Lower leg skin (tissue), 4 donors: ENCODE measurements around the gene TSSC4. TPM values are rescaled to one million over a fixed set of nuclear protein-coding genes. Genes with fewer than 3 reads are reported as not detected.

Experiments used
- DNase-seq, 2 donors: peaks; one replicate each; pipeline ENCODE4 v3.0.0-alpha.2; 2019; ENCODE audit warnings: low spot score in 2 of 2
- H3K4me3 ChIP-seq: fragments of 200-600 bp; sonication (generic); 2 replicates; pipeline ENCODE4 v1.5.1; 2017; ENCODE audit warnings: mild to moderate bottlenecking, low read depth; ENCODE audit not compliant: poor library complexity, severe bottlenecking
- POLR2A ChIP-seq, 2 donors: fragments of 450-650 bp; IDR thresholded peaks; one replicate each; pipeline ENCODE4 v1.6.1; 2016 to 2017; ENCODE audit warnings: antibody characterized with exemption in 2 of 2, mild to moderate bottlenecking in 1 of 2, moderate library complexity in 1 of 2
- whole genome bisulfite sequencing, 2 donors: methylation state at CpG; one replicate each; pipeline ENCODE4 v1.1.5; 2018; 5-methylcytosine and 5-hydroxymethylcytosine counted together
- intact Hi-C: fragments of 100-400 bp; cut with DNase I; formaldehyde crosslinking; loops from one replicate; pipeline ENCODE4 v1.15.0; 2023; ENCODE audit warnings: low total_unique reads
- total RNA-seq, 4 donors: library from RNA; depleted of rRNA; stranded (reverse); fragments of >200 nt; gene quantifications; one replicate each; pipeline ENCODE4 v1.1.0, GENCODE V29; 2016
- TF ChIP-seq, protein P1 (sequence below), 3 donors: fragments of 450-650 bp; IDR thresholded peaks; one replicate each; pipeline ENCODE4 v1.5.1; 2016; ENCODE audit warnings: antibody characterized with exemption in 3 of 3, mild to moderate bottlenecking in 3 of 3, moderate library complexity in 2 of 3

TSSC4 gene
- total RNA-seq, 4 donors from 2014 or later: 45.6 to 58.7 (median 55.8) TPM

DNA sequence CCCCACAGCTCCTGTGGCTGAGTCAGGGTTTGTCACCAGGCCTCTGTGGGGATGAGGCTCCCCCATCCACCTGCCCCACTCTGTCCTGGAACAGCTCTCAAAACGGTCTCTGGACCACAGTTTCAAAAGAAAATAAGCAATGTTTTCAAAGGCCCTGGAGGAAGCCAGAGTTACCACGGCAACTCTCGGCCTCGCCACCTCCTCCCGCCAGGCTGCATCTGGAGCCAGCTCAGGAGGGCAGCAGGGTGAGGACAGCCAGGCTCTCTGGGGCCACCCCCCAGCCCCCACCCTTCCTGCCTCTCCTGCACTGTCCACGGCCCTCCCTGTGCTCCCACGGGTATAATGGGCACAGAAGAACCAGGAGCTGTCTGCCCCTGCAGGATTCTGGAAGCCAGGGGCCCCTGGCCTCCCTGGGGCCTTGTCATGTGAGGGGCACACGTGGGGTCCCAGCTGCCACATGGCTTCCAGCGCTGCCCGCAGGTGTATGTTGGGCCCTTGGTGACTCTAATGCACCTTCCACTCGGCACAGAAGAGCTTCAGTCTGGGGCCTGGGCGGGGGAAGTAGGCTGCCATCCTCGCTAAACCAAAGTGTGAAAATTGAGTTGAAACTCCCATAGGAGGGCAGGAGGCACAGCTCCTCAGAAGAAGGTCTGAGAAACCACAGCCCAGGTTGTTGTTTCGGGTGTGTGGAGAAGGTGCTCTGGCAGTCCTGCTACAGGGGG is 13.1 kb upstream of the TSSC4 start:
- no peak for TF ChIP-seq POLR2A (IDR thresholded peaks at IDR 0.05)
- TF ChIP-seq, protein P1, sequence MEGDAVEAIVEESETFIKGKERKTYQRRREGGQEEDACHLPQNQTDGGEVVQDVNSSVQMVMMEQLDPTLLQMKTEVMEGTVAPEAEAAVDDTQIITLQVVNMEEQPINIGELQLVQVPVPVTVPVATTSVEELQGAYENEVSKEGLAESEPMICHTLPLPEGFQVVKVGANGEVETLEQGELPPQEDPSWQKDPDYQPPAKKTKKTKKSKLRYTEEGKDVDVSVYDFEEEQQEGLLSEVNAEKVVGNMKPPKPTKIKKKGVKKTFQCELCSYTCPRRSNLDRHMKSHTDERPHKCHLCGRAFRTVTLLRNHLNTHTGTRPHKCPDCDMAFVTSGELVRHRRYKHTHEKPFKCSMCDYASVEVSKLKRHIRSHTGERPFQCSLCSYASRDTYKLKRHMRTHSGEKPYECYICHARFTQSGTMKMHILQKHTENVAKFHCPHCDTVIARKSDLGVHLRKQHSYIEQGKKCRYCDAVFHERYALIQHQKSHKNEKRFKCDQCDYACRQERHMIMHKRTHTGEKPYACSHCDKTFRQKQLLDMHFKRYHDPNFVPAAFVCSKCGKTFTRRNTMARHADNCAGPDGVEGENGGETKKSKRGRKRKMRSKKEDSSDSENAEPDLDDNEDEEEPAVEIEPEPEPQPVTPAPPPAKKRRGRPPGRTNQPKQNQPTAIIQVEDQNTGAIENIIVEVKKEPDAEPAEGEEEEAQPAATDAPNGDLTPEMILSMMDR (IDR thresholded peaks at IDR 0.05): no peak
- DNase-seq: no peak
- WGBS, 2 donors: 31 to 56% methylated on average over 12 to 13 of the region's 14 CpGs
- intact Hi-C loops: no loop called here
- H3K4me3 ChIP-seq: no peak overlapping the region

DNA sequence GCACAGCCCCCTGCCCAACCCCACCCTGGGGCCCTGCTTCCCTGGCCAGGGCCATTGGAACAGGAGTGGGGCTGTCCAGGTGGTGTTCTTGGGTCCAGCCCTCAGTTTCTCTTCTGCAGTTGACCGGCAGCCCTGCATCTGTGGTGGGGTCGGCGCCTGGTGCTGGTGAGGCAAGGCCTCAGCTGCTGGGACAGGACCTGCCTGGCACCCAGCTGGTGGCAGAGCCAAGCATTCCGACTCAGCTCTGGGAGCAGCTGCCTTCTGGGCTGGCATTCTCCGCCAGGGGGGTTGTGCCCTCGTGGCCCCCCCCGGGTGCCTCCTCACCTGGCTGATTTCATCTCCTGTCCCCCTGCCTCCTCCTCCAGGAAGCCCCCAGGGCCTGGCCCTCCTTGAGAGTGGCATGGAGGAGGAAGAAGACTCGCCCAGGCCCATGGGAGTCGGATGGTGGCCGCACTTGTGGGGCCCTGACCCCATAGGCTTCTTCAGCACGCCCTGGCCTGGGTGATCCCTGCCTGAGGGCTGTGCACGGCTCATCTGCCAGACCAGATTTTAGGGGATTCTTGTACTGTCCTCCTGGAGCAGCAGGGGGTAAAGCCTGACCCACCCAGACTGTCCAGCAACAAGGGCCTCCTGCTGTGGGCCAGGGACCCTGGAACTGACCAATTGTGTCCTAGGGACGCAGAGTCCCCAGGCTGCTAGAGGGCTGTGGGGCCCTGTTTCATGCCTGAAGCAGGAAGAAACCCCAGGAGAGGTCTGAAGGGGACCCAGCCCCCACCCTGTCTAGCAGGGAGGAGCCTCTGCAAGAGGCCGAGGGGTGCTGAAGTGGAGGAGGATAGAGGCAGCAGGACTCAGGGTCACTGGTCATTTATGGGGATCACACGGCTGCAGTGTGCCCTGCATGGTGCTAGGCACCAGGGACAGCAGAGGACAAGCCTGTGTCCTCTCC is 11.8 kb upstream of the TSSC4 start:
- TF ChIP-seq, protein P1 (IDR thresholded peaks at IDR 0.05): no peak
- no peak for DNase-seq
- intact Hi-C loops: no loop called here
- 61 to 64% methylated on average over 9 to 15 of the region's 15 CpGs for WGBS, 2 donors
- no peak overlapping the region for H3K4me3 ChIP-seq

DNA sequence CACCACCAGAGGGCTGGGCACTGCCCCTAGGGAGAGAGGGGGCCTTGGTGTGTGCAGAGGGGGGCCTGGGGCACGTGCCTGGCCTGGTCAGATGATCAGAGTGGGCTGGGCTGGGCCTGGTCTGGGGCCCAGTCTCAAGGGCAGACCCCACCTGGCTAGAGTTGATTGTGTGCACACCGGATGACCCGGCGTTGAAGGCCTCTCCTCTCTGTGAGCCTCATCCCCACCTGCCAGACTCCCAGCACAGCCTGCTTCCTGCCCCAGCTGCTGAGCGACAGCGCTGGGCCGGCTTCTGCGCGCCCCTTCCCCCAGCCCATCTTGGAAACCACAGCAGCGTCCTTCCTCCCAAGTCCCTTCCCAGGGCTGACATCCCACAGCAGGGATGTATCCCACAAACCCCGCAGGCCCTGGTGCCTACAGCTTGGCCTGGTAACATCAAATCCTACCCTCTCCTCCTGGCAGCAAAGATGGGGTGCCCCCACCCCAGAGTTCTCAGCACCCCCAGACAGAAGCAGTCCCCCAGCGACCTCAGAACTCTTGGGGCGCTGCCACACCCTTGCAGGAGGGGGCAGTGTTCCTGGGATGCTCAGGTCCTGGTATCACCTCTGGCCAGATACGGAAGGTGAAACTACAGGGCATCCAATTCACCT is 11.0 kb upstream of the TSSC4 start:
- TF ChIP-seq, protein P1 (IDR thresholded peaks at IDR 0.05): no peak
- TF ChIP-seq POLR2A (IDR thresholded peaks at IDR 0.05): no peak
- WGBS, 2 donors: 38 to 44% methylated on average over 13 to 14 of the region's 14 CpGs
- no peak overlapping the region for H3K4me3 ChIP-seq
- intact Hi-C loops: no loop called here
- DNase-seq: no peak

DNA sequence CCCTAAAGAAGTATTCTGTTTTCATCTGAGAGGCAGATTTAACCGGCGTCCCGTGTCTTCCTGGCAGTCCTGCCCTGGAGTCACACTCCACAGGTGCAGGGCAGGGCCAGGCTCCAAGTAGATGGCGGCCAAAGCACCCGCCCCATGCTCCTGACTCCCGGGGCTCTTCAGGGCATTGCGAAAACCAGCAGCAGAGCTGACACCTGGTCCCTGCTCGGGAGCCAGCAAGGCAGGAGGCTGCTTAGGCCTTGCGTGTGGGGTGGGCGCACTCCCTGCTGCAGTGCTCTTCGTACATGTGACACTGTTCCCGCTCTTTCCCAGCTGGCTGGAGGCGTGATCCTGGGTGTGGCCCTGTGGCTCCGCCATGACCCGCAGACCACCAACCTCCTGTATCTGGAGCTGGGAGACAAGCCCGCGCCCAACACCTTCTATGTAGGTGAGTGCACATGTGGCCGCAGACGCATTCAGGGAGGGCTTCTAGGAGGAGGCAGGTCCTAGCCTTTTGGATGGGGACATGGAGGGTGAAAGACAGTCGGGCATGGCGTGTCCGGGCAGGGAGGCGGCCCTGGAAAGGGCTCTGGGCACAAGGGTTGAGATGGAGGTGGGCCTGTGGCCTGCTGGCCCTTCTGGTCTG is 10.3 kb upstream of the TSSC4 start:
- DNase-seq: no peak
- no peak overlapping the region for H3K4me3 ChIP-seq
- 47% methylated on average over 20 to 23 of the region's 23 CpGs for WGBS, 2 donors
- TF ChIP-seq, protein P1 (IDR thresholded peaks at IDR 0.05): no peak
- TF ChIP-seq POLR2A (IDR thresholded peaks at IDR 0.05): no peak
- intact Hi-C loops: no loop called here

DNA sequence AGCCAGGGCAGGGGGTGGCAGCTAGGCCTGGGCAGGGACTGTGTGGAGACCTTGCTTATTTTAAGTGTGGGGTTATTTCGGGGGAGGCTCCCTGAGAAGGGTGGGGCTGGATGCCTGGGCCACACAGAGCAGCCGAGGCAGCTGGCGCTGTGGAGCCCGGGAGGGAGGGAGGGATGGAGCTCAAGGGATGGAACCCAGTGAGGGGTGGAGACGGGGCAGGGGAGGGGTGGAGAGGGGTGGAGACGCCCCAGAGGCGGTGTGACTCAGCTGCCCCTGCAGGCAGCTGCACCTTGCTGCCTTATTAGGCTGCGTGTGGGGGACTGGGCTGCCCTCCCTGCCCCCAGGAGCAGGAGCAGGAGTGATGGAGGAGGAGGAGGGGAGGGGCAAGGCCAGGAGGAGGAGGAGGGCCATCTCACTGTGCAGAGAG is 9.8 kb upstream of the TSSC4 start:
- DNase-seq: no peak
- intact Hi-C loops: no loop called here
- 14 to 19% methylated on average over 8 of the region's 8 CpGs for WGBS, 2 donors
- no peak overlapping the region for H3K4me3 ChIP-seq
- TF ChIP-seq, protein P1 (IDR thresholded peaks at IDR 0.05): no peak
- no peak for TF ChIP-seq POLR2A (IDR thresholded peaks at IDR 0.05)
